Measurements from ENCODE around the gene CNTRL. TPM values are rescaled to one million over a fixed set of nuclear protein-coding genes. Genes with fewer than 3 reads are reported as not detected.
"Not testable (repeated sequence)": the region's sequence is repeated elsewhere in the genome, so short reads cannot be mapped to it uniquely, and the experiment has no call there.

The CNTRL gene
- polyA plus RNA-seq, 1 experiment: 3.6 TPM

GRCh38 chr9:121082075-121082474 is 7.3 kb downstream of the CNTRL start:
- TF ChIP-seq, protein P1, sequence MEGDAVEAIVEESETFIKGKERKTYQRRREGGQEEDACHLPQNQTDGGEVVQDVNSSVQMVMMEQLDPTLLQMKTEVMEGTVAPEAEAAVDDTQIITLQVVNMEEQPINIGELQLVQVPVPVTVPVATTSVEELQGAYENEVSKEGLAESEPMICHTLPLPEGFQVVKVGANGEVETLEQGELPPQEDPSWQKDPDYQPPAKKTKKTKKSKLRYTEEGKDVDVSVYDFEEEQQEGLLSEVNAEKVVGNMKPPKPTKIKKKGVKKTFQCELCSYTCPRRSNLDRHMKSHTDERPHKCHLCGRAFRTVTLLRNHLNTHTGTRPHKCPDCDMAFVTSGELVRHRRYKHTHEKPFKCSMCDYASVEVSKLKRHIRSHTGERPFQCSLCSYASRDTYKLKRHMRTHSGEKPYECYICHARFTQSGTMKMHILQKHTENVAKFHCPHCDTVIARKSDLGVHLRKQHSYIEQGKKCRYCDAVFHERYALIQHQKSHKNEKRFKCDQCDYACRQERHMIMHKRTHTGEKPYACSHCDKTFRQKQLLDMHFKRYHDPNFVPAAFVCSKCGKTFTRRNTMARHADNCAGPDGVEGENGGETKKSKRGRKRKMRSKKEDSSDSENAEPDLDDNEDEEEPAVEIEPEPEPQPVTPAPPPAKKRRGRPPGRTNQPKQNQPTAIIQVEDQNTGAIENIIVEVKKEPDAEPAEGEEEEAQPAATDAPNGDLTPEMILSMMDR (IDR thresholded peaks at IDR 0.05; ENCODE audit: insufficient read depth, low read depth, low read length): no peak
- Histone ChIP-seq H3K4me3 (ENCODE audit: low read depth, low read length) (no peak overlapping the region), H3K36me3 (ENCODE audit: control insufficient read depth, insufficient read depth, low read length) (no peaks in the 10 kb centered on the region), H3K27me3 (ENCODE audit: control insufficient read depth, insufficient read depth, low read length) (no peaks in the 10 kb centered on the region)
- ChIA-PET POLR2A (no interaction called here), CTCF (interaction anchor here (1.3 to 1.5 kb wide), 3 partner anchors 10 to 100 kb away, joined by 3 to 6 read pairs (median 5); no protein-coding TSS in a partner anchor)
- no peak for DNase-seq (ENCODE audit: low read depth)

GRCh38 chr9:121085661-121086060 is 10.9 kb downstream of the CNTRL start:
- CTCF ChIA-PET: interaction anchor here (1.4 kb wide), 1 partner anchor 8 kb away, joined by 3 read pairs; no protein-coding TSS in a partner anchor
- Histone ChIP-seq H3K27me3 (ENCODE audit: control insufficient read depth, insufficient read depth, low read length) (no peaks in the 10 kb centered on the region), H3K4me3 (ENCODE audit: low read depth, low read length) (no peak overlapping the region), H3K36me3 (ENCODE audit: control insufficient read depth, insufficient read depth, low read length) (no peaks in the 10 kb centered on the region)
- DNase-seq (ENCODE audit: low read depth): no peak
- POLR2A ChIA-PET: no interaction called here
- TF ChIP-seq, protein P1 (IDR thresholded peaks at IDR 0.05; ENCODE audit: insufficient read depth, low read depth, low read length): no peak

- Histone ChIP-seq H3K36me3 (ENCODE audit: control insufficient read depth, insufficient read depth, low read length) (no peaks in the 10 kb centered on the region), H3K27me3 (ENCODE audit: control insufficient read depth, insufficient read depth, low read length) (no peaks in the 10 kb centered on the region), H3K4me3 (ENCODE audit: low read depth, low read length) (no peak overlapping the region)
- TF ChIP-seq, protein P1 (IDR thresholded peaks at IDR 0.05; ENCODE audit: insufficient read depth, low read depth, low read length): no peak
- POLR2A ChIA-PET: no interaction called here
- CTCF ChIA-PET: no interaction called here
- DNase-seq (ENCODE audit: low read depth): no peak
Measured at GRCh38 chr9:121088576-121088975, 13.8 kb downstream of the CNTRL start.

DNA sequence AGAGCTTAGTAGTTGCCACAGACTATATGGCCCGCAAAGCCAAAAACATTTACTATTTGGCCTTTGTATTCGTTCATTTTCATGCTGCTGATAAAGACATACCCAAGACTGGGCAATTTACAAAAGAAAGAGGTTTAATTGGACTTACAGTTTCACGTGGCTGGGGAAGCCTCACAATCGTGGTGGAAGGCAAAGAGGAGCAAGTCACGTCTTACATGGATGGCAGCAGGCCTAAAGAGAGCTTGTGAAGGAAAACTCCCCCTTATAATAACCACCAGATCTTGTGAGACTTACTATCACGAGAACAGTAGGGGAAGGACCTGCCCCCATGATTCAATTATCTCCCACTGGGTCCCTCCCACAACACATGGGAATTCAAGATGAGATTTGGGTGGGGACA is 16.0 kb downstream of the CNTRL start:
- POLR2A ChIA-PET; H3K27me3 ChIP-seq (ENCODE audit: control insufficient read depth, insufficient read depth, low read length): not testable (repeated sequence)
- CTCF ChIA-PET: interaction anchor here (1.2 kb wide), 1 partner anchor 11 kb away, joined by 4 read pairs; no protein-coding TSS in a partner anchor

DNA sequence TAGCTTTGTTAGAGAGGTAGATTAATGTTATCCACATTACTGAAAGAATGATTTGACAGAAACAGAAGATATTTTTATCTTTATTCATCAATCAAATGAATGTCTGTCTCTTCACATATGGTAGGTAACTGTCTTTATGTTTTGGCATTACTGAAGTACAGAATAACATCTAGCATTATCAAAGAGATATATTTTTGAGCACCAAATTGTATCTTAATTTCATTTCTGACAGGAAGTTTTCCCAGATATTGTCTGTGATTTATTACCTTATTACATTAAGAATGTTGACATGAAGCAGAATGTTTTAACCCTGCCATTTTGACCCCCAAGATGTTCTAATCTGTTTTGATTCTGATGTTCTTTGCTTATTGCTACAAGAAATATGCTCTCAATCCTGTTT is 20.3 kb downstream of the CNTRL start:
- TF ChIP-seq, protein P1 (IDR thresholded peaks at IDR 0.05; ENCODE audit: insufficient read depth, low read depth, low read length): no peak
- no peak for DNase-seq (ENCODE audit: low read depth)
- POLR2A ChIA-PET: no interaction called here
- H3K36me3 ChIP-seq (ENCODE audit: control insufficient read depth, insufficient read depth, low read length): no peaks in the 10 kb centered on the region
- no peaks in the 10 kb centered on the region for H3K27me3 ChIP-seq (ENCODE audit: control insufficient read depth, insufficient read depth, low read length)
- CTCF ChIA-PET: interaction anchor here (1.6 kb wide), 1 partner anchor 10 kb away, joined by 3 read pairs; no protein-coding TSS in a partner anchor
- no peak overlapping the region for H3K4me3 ChIP-seq (ENCODE audit: low read depth, low read length)

More for the DNA sequence above, 16.0 kb downstream of the CNTRL start:
- not testable (repeated sequence) for H3K36me3 ChIP-seq (ENCODE audit: control insufficient read depth, insufficient read depth, low read length); DNase-seq (ENCODE audit: low read depth); H3K4me3 ChIP-seq (ENCODE audit: low read depth, low read length)

DNA sequence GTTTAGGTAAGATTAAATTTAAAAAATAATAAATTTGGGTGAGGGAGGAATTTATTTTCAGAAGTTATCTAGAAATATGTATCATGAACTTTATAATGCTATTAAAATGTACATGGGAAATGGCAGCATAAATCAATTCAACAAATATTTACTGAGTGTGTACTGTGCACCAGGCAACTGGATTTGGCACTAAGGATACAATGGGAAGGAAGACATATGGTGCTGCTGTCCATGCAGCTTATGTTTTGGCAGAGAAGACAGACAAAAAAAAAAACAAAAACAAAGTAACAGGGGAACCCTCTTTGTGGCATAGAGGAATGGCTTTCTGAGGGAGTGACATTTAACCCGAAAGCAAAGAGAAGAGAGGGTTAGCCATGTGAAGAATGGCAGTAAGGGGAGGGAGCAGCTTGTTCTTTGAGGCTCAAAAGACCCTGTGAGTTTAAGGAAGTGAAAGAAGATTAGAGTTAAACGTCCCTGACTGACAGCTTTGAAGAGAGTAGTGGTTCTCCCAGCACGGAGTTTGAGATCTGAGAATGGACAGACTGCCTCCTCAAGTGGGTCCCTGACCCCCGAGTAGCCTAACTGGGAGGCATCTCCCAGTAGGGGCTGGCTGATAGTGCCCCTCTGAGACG is 23.9 kb downstream of the CNTRL start:
- TF ChIP-seq, protein P1 (IDR thresholded peaks at IDR 0.05; ENCODE audit: insufficient read depth, low read depth, low read length): no peak
- ChIA-PET CTCF (no interaction called here), POLR2A (no interaction called here)
- Histone ChIP-seq H3K36me3 (ENCODE audit: control insufficient read depth, insufficient read depth, low read length) (no peaks in the 10 kb centered on the region), H3K4me3 (ENCODE audit: low read depth, low read length) (no peak overlapping the region), H3K27me3 (ENCODE audit: control insufficient read depth, insufficient read depth, low read length) (no peaks in the 10 kb centered on the region)
- DNase-seq (ENCODE audit: low read depth): no peak

GRCh38 chr9:121104054-121104453 is 29.3 kb downstream of the CNTRL start:
- H3K4me3 ChIP-seq (ENCODE audit: low read depth, low read length); H3K36me3 ChIP-seq (ENCODE audit: control insufficient read depth, insufficient read depth, low read length); POLR2A ChIA-PET; DNase-seq (ENCODE audit: low read depth); H3K27me3 ChIP-seq (ENCODE audit: control insufficient read depth, insufficient read depth, low read length); CTCF ChIA-PET: not testable (repeated sequence)

Measured in BJ (cell line).